Mononuclear cell (primary cell): Measurements from ENCODE around the gene EIF5B. TPM values are rescaled to one million over a fixed set of nuclear protein-coding genes. Genes with fewer than 3 reads are reported as not detected.
"Not testable (repeated sequence)": the region's sequence is repeated elsewhere in the genome, so short reads cannot be mapped to it uniquely, and the experiment has no call there.

Experiments used
- H3K27me3 ChIP-seq: 2 replicates; pipeline ENCODE4 v1.6.0; 2011; ENCODE audit warnings: low read length, control low read depth; ENCODE audit not compliant: insufficient read depth
- H3K4me1 ChIP-seq: 2 replicates; pipeline ENCODE4 v1.5.1; 2011; ENCODE audit warnings: mild to moderate bottlenecking, low read length, control low read depth; ENCODE audit not compliant: insufficient read depth
- H3K4me3 ChIP-seq: 2 replicates; pipeline ENCODE4 v1.5.1; 2011; ENCODE audit warnings: mild to moderate bottlenecking, low read length, moderate library complexity
- H3K9me3 ChIP-seq: 2 replicates; pipeline ENCODE4 v1.5.1; 2011; ENCODE audit warnings: low read depth, mild to moderate bottlenecking, control low read depth, low read length
- total RNA-seq: library from RNA; depleted of rRNA; stranded (reverse); fragments of >200 nt; gene quantifications from one replicate; pipeline ENCODE4 v1.2.3, GENCODE V29; 2012

Gene EIF5B
- total RNA-seq, 1 donor, result 24.6 TPM

DNA sequence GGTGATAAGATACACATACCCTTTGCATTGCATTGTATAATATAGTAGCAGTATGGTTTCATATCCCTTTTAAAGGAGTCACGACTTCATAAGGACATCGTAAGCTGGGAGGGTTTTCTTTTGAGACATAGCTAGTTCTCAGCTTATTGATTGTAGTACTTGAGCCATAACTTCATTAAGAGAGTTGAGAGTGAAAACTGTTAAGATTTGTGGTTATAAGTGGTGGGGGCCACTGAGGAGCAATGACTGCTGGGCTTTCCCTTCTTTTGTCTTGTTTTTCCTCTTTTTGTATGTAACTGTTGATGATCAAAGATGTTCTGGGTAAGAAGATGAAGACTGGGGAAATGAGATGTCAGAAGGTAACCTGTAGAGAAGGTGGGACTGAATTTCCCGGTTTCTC, 11.0 kb downstream of the EIF5B start:
- H3K4me3 ChIP-seq, result no peak overlapping the region
- no peaks in the 10 kb centered on the region for H3K9me3 ChIP-seq
- H3K4me1 ChIP-seq, result no peaks in the 10 kb centered on the region
- H3K27me3 ChIP-seq, result no peaks in the 10 kb centered on the region

DNA sequence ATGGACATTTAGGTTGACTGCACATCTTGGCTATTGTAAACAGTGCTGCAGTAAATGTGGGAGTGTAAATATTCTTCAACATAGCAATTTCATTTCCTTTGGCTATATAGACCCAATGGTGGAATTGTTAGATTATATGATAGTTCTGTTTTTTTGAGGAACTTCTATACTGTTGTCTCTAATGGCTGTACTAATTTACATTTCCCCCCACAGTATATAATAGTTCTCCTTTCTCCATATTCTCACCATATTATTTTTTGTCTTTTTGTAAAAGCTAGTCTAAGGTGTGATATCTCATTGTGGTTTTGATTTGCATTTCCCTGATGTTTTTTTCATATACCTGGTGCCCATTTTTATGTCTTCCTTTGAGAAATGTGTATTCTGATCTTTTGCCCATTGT, 13.0 kb downstream of the EIF5B start:
- Histone ChIP-seq H3K27me3 (no peaks in the 10 kb centered on the region), H3K4me1 (no peaks in the 10 kb centered on the region), H3K9me3 (no peaks in the 10 kb centered on the region), H3K4me3 (no peak overlapping the region)

DNA sequence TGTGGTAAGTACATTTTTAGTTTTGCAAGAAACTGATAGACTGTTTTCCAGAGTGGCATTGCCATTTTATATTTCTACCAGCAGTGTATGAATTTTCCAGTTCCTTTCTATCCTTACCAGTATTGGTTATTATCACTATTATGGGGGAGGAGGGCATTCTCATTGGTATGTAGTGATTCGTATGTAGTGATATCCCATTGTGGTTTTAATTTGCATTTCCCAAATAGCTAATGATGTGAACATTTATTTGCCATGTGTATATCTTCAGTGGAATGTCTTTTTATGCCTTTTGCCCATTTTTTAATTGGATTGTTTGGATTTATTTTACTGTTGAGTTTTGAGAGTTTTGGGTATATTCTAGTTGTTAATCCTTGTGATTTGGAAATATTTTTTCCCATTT, 16.9 kb downstream of the EIF5B start:
- H3K27me3 ChIP-seq, result no peaks in the 10 kb centered on the region
- H3K9me3 ChIP-seq, result no peaks in the 10 kb centered on the region
- peaks cover 11% of the 10 kb centered on the region for H3K4me1 ChIP-seq
- no peak overlapping the region for H3K4me3 ChIP-seq

GRCh38 chr2:99354825-99355224, 17.6 kb downstream of the EIF5B start:
- H3K27me3 ChIP-seq, H3K9me3 ChIP-seq, H3K4me3 ChIP-seq: not testable (repeated sequence)
- H3K4me1 ChIP-seq, result peaks cover 11% of the 10 kb centered on the region

GRCh38 chr2:99356853-99357252, 19.7 kb downstream of the EIF5B start:
- peaks cover 11% of the 10 kb centered on the region for H3K4me1 ChIP-seq
- H3K4me3 ChIP-seq, result no peak overlapping the region
- no peaks in the 10 kb centered on the region for H3K27me3 ChIP-seq

DNA sequence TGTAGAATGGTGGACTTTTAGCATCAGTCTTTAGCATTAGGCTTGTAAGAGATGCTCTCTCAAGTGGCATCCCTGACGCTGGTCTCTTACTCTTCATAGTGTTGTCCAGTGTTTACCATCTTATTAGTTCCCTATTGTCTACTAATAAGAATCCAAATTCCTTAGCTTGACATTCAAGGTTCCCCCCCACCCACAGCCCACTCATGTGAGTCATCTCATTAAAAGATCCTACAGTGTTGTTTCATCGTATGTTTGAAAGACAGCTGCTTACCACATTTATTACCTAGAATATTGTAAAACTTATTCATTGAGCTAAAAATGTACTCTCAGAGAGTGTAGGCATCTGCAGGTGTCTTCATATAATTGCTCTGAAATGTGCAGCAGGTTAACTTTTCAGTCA, 28.5 kb downstream of the EIF5B start:
- Histone ChIP-seq H3K4me1 (no peaks in the 10 kb centered on the region), H3K27me3 (no peaks in the 10 kb centered on the region)

More at GRCh38 chr2:99356853-99357252, 19.7 kb downstream of the EIF5B start:
- no peaks in the 10 kb centered on the region for H3K9me3 ChIP-seq

DNA sequence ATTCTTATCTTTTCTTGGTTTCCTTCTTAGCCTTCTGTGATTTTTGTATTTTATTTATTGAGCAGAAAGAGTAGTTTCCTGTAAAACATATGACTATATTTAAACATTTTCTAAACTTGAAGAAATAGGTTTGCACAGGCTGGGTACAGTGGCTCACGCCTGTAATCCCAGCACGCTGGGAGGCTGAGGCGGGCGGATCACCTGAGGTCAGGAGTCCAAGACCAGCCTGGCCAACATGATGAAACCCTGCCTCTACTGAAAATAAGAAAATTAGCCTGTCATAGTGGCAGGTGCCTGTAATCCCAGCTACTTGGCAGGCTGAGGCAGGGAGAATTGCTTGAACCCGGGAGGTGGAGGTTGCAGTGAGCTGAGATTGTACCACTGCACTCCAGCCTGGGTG, 31.7 kb downstream of the EIF5B start:
- not testable (repeated sequence) for H3K4me1 ChIP-seq, H3K4me3 ChIP-seq, H3K27me3 ChIP-seq, H3K9me3 ChIP-seq

More for the DNA sequence above, 28.5 kb downstream of the EIF5B start:
- no peaks in the 10 kb centered on the region for H3K9me3 ChIP-seq
- no peak overlapping the region for H3K4me3 ChIP-seq

DNA sequence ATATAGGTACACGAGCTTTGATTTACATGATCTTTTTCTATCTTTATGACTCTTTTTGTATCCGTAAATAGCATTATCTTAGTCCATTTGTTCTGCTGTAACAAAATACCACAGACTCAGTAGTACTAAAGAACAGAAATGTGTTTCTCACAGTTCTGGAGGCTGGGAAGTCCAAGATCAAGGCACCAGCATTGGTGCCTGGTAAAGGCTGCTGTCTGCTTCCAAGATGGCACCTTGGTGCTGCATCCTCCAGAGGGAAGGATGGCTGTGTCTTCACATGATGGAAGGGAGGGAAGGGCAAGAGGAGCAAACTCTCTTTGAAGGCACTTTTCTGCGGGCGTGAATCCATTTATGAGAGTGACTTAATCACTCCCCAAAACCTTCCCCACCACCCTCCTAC, 36.0 kb downstream of the EIF5B start:
- Histone ChIP-seq H3K9me3 (no peaks in the 10 kb centered on the region), H3K27me3 (no peaks in the 10 kb centered on the region), H3K4me1 (no peaks in the 10 kb centered on the region), H3K4me3 (no peak overlapping the region)

DNA sequence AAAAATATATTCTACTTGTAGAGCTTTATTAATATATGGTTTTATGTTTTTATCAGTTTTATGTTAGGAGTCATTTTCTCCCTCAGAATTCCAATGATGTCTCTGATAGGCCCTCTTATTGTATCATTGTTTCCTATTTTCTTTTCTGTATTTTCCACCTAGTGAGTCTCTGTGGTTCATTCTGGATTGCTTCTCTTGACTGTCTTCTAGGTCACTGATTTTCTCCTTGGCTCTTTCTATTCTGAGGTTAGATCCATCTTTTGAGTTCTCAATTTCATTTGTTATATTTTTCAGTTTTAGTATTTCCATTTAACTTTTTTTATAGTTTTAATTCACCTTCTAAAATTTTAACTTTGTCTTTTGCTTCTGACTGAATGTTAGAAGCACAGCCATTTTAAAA, 37.6 kb downstream of the EIF5B start:
- Histone ChIP-seq H3K4me1 (no peaks in the 10 kb centered on the region), H3K9me3 (no peaks in the 10 kb centered on the region), H3K4me3 (no peak overlapping the region), H3K27me3 (no peaks in the 10 kb centered on the region)

GRCh38 chr2:99376254-99376864, 39.2 kb downstream of the EIF5B start:
- Histone ChIP-seq H3K4me3 (no peak overlapping the region), H3K4me1 (no peaks in the 10 kb centered on the region), H3K27me3 (no peaks in the 10 kb centered on the region), H3K9me3 (no peaks in the 10 kb centered on the region)

DNA sequence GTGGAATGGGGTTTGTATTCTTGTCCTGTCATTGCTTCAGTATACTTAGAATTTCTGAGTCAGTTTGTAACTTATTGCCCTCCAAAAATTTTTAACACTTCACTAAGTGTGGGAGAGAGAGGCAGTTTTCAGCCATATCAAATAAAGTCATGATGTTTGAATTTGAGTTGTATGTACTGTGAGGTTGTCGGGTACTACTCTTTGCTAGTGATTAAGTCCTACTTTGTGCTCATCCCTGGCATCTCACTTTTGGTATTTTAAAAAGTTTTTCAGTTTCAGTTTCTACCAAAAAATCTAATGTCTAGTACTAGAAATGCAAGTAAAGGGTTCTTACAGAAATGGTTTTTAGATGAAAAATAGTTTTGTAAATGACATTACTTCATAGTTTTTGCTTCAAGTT, 40.7 kb downstream of the EIF5B start:
- Histone ChIP-seq H3K9me3 (no peaks in the 10 kb centered on the region), H3K4me3 (no peak overlapping the region), H3K4me1 (no peaks in the 10 kb centered on the region), H3K27me3 (no peaks in the 10 kb centered on the region)

GRCh38 chr2:99380376-99381010, 43.3 kb downstream of the EIF5B start:
- H3K9me3 ChIP-seq, result no peaks in the 10 kb centered on the region
- H3K4me3 ChIP-seq, result no peak overlapping the region
- no peaks in the 10 kb centered on the region for H3K4me1 ChIP-seq
- no peaks in the 10 kb centered on the region for H3K27me3 ChIP-seq

DNA sequence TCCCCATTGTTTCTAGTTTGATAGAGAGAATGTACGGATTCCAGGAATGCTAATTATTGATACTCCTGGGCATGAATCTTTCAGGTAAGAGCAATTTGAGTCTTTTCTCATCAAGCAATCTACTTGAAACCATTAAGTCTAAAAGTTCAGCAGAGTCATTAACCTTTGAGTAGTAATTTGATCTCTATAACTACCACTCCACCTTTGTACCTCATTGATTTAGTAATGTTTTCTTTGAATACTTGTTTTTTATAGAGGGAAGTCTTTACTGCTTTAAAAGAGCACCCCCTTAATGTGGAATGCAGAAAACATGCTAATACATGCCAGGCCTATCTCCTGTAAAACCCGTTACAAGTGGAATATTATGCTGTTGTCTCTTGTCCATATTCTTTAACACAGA, 45.0 kb downstream of the EIF5B start:
- no peaks in the 10 kb centered on the region for H3K4me1 ChIP-seq
- H3K4me3 ChIP-seq, result no peak overlapping the region
- H3K9me3 ChIP-seq, result no peaks in the 10 kb centered on the region
- H3K27me3 ChIP-seq, result no peaks in the 10 kb centered on the region

DNA sequence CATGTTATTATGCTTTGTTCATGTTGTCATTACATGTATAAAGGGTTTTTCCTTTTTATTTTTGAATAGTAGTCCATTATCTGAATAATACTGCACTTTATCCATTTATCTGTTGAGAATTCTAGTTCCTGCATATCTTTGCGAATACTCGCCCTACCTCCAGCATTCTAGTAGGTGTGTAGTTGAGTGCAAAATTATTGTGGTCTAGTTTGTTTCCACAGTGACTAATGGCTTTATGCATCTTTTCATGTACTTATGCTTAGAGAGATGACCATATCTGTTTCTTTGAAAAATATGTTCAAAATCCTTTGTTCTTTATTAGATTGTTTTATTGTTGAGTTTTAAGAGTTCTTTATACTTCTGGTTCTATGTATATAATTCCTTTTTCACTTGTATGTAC, 48.8 kb downstream of the EIF5B start:
- no peaks in the 10 kb centered on the region for H3K27me3 ChIP-seq
- H3K4me3 ChIP-seq, result no peak overlapping the region
- no peaks in the 10 kb centered on the region for H3K9me3 ChIP-seq
- H3K4me1 ChIP-seq, result no peaks in the 10 kb centered on the region

- Histone ChIP-seq H3K4me3 (no peak overlapping the region), H3K27me3 (no peaks in the 10 kb centered on the region), H3K4me1 (no peaks in the 10 kb centered on the region), H3K9me3 (no peaks in the 10 kb centered on the region)
These were observed 51.7 kb downstream of the EIF5B start for GRCh38 chr2:99388892-99389291.

DNA sequence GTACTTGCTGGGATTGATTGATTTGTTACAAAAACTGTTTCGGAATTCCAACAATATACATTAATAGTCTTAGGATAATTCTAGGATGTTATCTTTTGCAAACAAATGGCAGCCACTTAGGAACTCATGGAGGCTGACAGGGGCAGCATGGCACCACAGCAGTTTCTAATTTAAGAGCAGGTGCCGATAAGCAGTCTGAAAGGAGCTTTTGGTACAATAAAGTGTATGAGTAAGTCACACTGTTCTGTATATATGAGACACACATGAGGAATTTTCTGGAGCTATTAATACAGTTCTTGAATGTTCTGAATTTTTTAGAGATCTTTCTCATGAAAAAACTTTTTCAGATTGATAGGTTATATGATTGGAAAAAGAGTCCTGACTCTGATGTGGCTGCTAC, 52.2 kb downstream of the EIF5B start:
- Histone ChIP-seq H3K9me3 (no peaks in the 10 kb centered on the region), H3K4me1 (no peaks in the 10 kb centered on the region)

More for the DNA sequence above, 52.2 kb downstream of the EIF5B start:
- no peaks in the 10 kb centered on the region for H3K27me3 ChIP-seq
- H3K4me3 ChIP-seq, result no peak overlapping the region
